Psoas muscle (tissue), 8 donors: Measurements from ENCODE around the gene ESRRG. TPM values are rescaled to one million over a fixed set of nuclear protein-coding genes. Genes with fewer than 3 reads are reported as not detected.

Source experiments
- ATAC-seq, 4 donors: fragments of 200-7000 bp; cut with Tn5 transposase; one replicate each; pipeline ENCODE4 v1.9.1; 2020; ENCODE audit warnings: moderate library complexity in 3 of 4, mild to moderate bottlenecking in 2 of 4
- DNase-seq, 2 donors: peaks; one replicate each; pipeline ENCODE4 v3.0.0-alpha.2; 2020
- H3K27ac ChIP-seq: fragments of 200-600 bp; one replicate; pipeline ENCODE4 v1.8.0; 2022
- H3K27me3 ChIP-seq, 3 donors: fragments of 200-600 bp in 1 of 3; one replicate each; pipeline versions ENCODE4 v1.6.1 to v1.8.0; 2013 to 2022; ENCODE audit warnings: low read length in 2 of 3, mild to moderate bottlenecking in 2 of 3, moderate library complexity in 1 of 3; ENCODE audit not compliant: insufficient read depth in 3 of 3
- H3K36me3 ChIP-seq, 2 donors: fragments of 200-600 bp in 1 of 2; one replicate each; pipeline versions ENCODE4 v1.6.1 to v1.8.0; 2013 to 2022; ENCODE audit warnings: low read depth in 1 of 2, mild to moderate bottlenecking in 1 of 2, moderate library complexity in 1 of 2; ENCODE audit not compliant: insufficient read depth in 1 of 2
- H3K4me1 ChIP-seq: fragments of 200-600 bp; one replicate; pipeline ENCODE4 v1.8.0; 2022
- H3K4me3 ChIP-seq: fragments of 200-600 bp; one replicate; pipeline ENCODE4 v1.8.0; 2022; ENCODE audit warnings: mild to moderate bottlenecking
- H3K9me3 ChIP-seq: fragments of 200-600 bp; one replicate; pipeline ENCODE4 v1.8.0; 2022
- CTCF ChIP-seq: fragments of 200-600 bp; IDR thresholded peaks from one replicate; pipeline ENCODE4 v1.8.0; 2022; ENCODE audit warnings: antibody characterized with exemption
- WGBS, 3 donors: extraction: QIAGEN DNeasy Blood & Tissue Kit; methylation state at CpG; one replicate each; pipeline versions ENCODE4 v1.1.6 to v1.1.7; 2013; 5-methylcytosine and 5-hydroxymethylcytosine counted together
- intact Hi-C, 2 donors: fragments of 100-400 bp; cut with DNase I; formaldehyde crosslinking; loops; one replicate each; pipeline versions ENCODE4 v1.11.0 to v1.14.2; 2022
- polyA plus RNA-seq, 3 donors: library from polyadenylated mRNA; stranded (reverse); fragments of 200-250 nt; gene quantifications; one replicate each; pipeline ENCODE4 v1.2.3, GENCODE V29; 2013
- total RNA-seq, 4 donors: library from RNA; stranded (reverse); fragmentation: NEBNext Ultra II Directional in 2 of 4; extraction: Animal tissue kit (Norgen Biotek cat#: 25700) in 2 of 4; gene quantifications; one replicate each; pipeline versions ENCODE4 v1.2.1 to v1.2.4, GENCODE V29; 2021 to 2023
- donor health status: healthy with polysubstance abuse.
- donor health status: DM: no; HTN: no; CAD: no; lungs with moderate emphysema.
- donor health status: Bipolar disorder and iron deficiency.
- donor health status: healthy.
- donor health status: DM: yes; HTN: yes; CAD: no.
- donor health status: DM: no; HTN: no; CAD: no.
- donor health status: DM: no; HTN: no; CAD: no.
- donor health status: DM: yes; HTN: yes; CAD: no.

The ESRRG gene
- total and polyA plus RNA-seq, 7 donors = 2.5 to 34.4 (median 5.3) TPM

- intact Hi-C loops = no loop called here
- no peak for ATAC-seq
- TF ChIP-seq CTCF = no peak
Observed at GRCh38 chr1:216621536-216621935, 101.7 kb downstream of the ESRRG start.

GRCh38 chr1:216617081-216617875, 106.0 kb downstream of the ESRRG start:
- 36 to 46% (median 42%) methylated on average over 5 of the region's 5 CpGs for WGBS, 3 donors
- Histone ChIP-seq H3K36me3 (no peaks in the 10 kb centered on the region), H3K27me3 (no peaks in the 10 kb centered on the region), H3K9me3 (no peaks in the 10 kb centered on the region), H3K27ac (peak overlapping the region; percentile 49), H3K4me3 (no peak overlapping the region), H3K4me1 (no peaks in the 10 kb centered on the region)
- intact Hi-C loops = no loop called here
- DNase-seq (no peak), ATAC-seq (peak in 3 of 4 donors; percentile 54 to 79 (median 59))
- no peak for TF ChIP-seq CTCF

More at GRCh38 chr1:216621536-216621935, 101.7 kb downstream of the ESRRG start:
- Histone ChIP-seq H3K27ac (no peak overlapping the region), H3K9me3 (no peaks in the 10 kb centered on the region), H3K36me3 (no peaks in the 10 kb centered on the region), H3K4me1 (peaks cover 3% of the 10 kb centered on the region), H3K4me3 (no peak overlapping the region), H3K27me3 (no peaks in the 10 kb centered on the region)
- DNase-seq = no peak

GRCh38 chr1:216616425-216616824, 106.8 kb downstream of the ESRRG start:
- DNase-seq = no peak
- H3K4me3 ChIP-seq = no peak overlapping the region
- no peak for TF ChIP-seq CTCF
- 73 to 81% (median 81%) methylated on average over 4 of the region's 4 CpGs for WGBS, 3 donors
- H3K27ac ChIP-seq = peak overlapping the region; percentile 49
- no peak for ATAC-seq
- no peaks in the 10 kb centered on the region for H3K9me3 ChIP-seq
- H3K4me1 ChIP-seq = no peaks in the 10 kb centered on the region
- intact Hi-C loops = no loop called here
- no peaks in the 10 kb centered on the region for H3K27me3 ChIP-seq
- H3K36me3 ChIP-seq = no peaks in the 10 kb centered on the region

GRCh38 chr1:216614011-216614934, 109.0 kb downstream of the ESRRG start:
- Histone ChIP-seq H3K36me3 (no peaks in the 10 kb centered on the region), H3K27ac (no peak overlapping the region), H3K4me3 (no peak overlapping the region), H3K4me1 (no peaks in the 10 kb centered on the region), H3K27me3 (no peaks in the 10 kb centered on the region), H3K9me3 (no peaks in the 10 kb centered on the region)
- no peak for DNase-seq
- WGBS, 3 donors = 84 to 88% (median 84%) methylated on average over 12 of the region's 12 CpGs
- TF ChIP-seq CTCF = no peak
- intact Hi-C loops = no loop called here
- ATAC-seq = peak in 3 of 4 donors; percentile 56 to 84 (median 74)
